ENCODE data around the gene ACTR8. TPM values are rescaled to one million over a fixed set of nuclear protein-coding genes. Genes with fewer than 3 reads are reported as not detected.

The ACTR8 gene
- total RNA-seq, 1 experiment from 2014 or later = 47.5 TPM

- no peak for ATAC-seq
- no peaks in the 10 kb centered on the region for H4K20me1 ChIP-seq (ENCODE audit: low read length)
- H3K4me2 ChIP-seq (ENCODE audit: low read length) = 0 out of 2 replicates have a peak overlapping the region, but pooled peaks have one; percentile 24
- H3K36me3 ChIP-seq (ENCODE audit: low read depth, low read length) = no peaks in the 10 kb centered on the region
- H3K4me3 ChIP-seq (ENCODE audit: low read length) = no peak overlapping the region
- TF ChIP-seq EZH2phosphoT487 (IDR thresholded peaks at IDR 0.05; ENCODE audit: borderline replicate concordance, low read length) = no peak
- no peak for TF ChIP-seq EZH2 (IDR thresholded peaks at IDR 0.05; ENCODE audit: low read length, unreplicated experiment)
- TF ChIP-seq, protein P1, sequence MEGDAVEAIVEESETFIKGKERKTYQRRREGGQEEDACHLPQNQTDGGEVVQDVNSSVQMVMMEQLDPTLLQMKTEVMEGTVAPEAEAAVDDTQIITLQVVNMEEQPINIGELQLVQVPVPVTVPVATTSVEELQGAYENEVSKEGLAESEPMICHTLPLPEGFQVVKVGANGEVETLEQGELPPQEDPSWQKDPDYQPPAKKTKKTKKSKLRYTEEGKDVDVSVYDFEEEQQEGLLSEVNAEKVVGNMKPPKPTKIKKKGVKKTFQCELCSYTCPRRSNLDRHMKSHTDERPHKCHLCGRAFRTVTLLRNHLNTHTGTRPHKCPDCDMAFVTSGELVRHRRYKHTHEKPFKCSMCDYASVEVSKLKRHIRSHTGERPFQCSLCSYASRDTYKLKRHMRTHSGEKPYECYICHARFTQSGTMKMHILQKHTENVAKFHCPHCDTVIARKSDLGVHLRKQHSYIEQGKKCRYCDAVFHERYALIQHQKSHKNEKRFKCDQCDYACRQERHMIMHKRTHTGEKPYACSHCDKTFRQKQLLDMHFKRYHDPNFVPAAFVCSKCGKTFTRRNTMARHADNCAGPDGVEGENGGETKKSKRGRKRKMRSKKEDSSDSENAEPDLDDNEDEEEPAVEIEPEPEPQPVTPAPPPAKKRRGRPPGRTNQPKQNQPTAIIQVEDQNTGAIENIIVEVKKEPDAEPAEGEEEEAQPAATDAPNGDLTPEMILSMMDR (conservative IDR thresholded peaks at IDR 0.05; ENCODE audit: low read depth, low read length) = no peak
- no peak overlapping the region for H2AFZ ChIP-seq (ENCODE audit: low read length)
- H3K9me2 ChIP-seq (replicated peaks; ENCODE audit: low read length) = no peaks in the 10 kb centered on the region
- ChIA-PET POLR2A (ENCODE audit: unreplicated experiment) (no interaction called here), CTCF (no interaction called here)
- peaks cover 12% of the 10 kb centered on the region; the same call in 1 of the 2 replicates for H3K4me1 ChIP-seq (ENCODE audit: insufficient read depth, low read length)
- no peak overlapping the region for H3K9ac ChIP-seq (ENCODE audit: low read length)
- DNase-seq = no peak
- H3K9me3 ChIP-seq (ENCODE audit: low read length) = no peaks in the 10 kb centered on the region
- no TSS peak for BruUV-seq (replicated peaks)
- no peaks in the 10 kb centered on the region for H3F3A ChIP-seq (ENCODE audit: low read length, unreplicated experiment)
- H3K79me2 ChIP-seq (ENCODE audit: low read length) = no peaks in the 10 kb centered on the region
- peaks cover 19% of the 10 kb centered on the region for H3K27me3 ChIP-seq (ENCODE audit: low read length)
- H3K27ac ChIP-seq (ENCODE audit: low read length) = no peak overlapping the region
- intact Hi-C loops (cut with micrococcal nuclease) = no loop called here
Measured at GRCh38 chr3:53843195-53844177, 38.5 kb downstream of the ACTR8 start.

DNA sequence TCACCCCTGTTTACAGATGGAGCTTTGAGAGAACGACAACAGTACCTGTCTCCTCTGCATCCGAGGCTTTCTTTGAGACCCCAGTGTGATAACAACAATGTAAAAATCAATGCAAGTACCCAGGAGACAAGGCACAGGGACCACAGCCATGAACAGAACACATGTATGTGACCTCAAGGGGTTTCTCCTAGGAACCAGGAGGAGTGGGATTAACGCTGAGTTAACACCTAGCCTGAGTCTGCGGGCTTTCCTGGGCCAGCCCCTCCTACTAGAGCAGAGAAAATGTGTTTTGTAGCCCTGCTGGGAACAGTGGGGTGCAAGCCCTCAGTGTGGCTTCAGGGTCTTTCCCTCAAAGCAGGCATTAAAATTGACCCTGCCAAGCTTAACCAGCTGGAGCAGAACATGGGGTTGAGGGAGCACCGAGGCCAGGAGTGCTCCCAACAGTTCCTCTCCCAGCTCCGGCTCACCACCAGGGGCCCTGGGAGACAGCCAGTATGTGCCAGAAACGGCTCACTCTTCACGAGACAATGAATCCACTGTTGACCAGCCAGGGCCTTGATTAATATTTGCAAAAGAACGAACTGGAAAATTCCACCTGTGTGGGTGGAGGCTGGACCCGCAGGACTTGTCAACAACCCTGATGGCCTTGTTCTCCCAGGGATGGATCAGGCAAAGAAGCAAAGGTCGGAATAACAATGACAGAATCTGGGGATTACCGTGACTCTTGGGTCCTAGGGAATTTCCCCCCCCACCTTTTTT lies 39.3 kb downstream of the ACTR8 start:
- Histone ChIP-seq H3K4me3 (ENCODE audit: low read length) (no peak overlapping the region), H2AFZ (ENCODE audit: low read length) (no peak overlapping the region), H3K79me2 (ENCODE audit: low read length) (no peaks in the 10 kb centered on the region), H3K27me3 (ENCODE audit: low read length) (peaks cover 19% of the 10 kb centered on the region), H4K20me1 (ENCODE audit: low read length) (no peaks in the 10 kb centered on the region), H3K27ac (ENCODE audit: low read length) (no peak overlapping the region), H3F3A (ENCODE audit: low read length, unreplicated experiment) (no peaks in the 10 kb centered on the region), H3K9me2 (replicated peaks; ENCODE audit: low read length) (no peaks in the 10 kb centered on the region), H3K4me1 (ENCODE audit: insufficient read depth, low read length) (peaks cover 12% of the 10 kb centered on the region; the same call in 1 of the 2 replicates), H3K36me3 (ENCODE audit: low read depth, low read length) (no peaks in the 10 kb centered on the region), H3K4me2 (ENCODE audit: low read length) (0 out of 2 replicates have a peak overlapping the region, but pooled peaks have one; percentile 24), H3K9ac (ENCODE audit: low read length) (no peak overlapping the region), H3K9me3 (ENCODE audit: low read length) (no peaks in the 10 kb centered on the region)
- BruUV-seq (replicated peaks) = no TSS peak
- POLR2A ChIA-PET (ENCODE audit: unreplicated experiment) = no interaction called here
- ATAC-seq = peak; percentile 69
- intact Hi-C loops (cut with micrococcal nuclease) = no loop called here
- no peak for TF ChIP-seq EZH2 (IDR thresholded peaks at IDR 0.05; ENCODE audit: low read length, unreplicated experiment)
- TF ChIP-seq, protein P1 (conservative IDR thresholded peaks at IDR 0.05; ENCODE audit: low read depth, low read length) = peak; percentile 42
- CTCF ChIA-PET = no interaction called here
- DNase-seq = peak; percentile 66

Data from PC-3 (cell line).